Renal pelvis (tissue), 4 donors: ENCODE data around the gene ADD1. TPM values are rescaled to one million over a fixed set of nuclear protein-coding genes. Genes with fewer than 3 reads are reported as not detected.

Source experiments
- DNase-seq: peaks from one replicate; pipeline ENCODE4 v3.0.0-alpha.2; 2013
- polyA plus RNA-seq, 3 donors: library from polyadenylated mRNA; unstranded; fragments of 120-200 nt; gene quantifications; one replicate each; pipeline ENCODE4 v1.2.1, GENCODE V29; 2013; ENCODE audit not compliant: insufficient read length in 3 of 3

Gene ADD1
- polyA plus RNA-seq, 3 donors, result 261 to 290 (median 281) TPM

DNA sequence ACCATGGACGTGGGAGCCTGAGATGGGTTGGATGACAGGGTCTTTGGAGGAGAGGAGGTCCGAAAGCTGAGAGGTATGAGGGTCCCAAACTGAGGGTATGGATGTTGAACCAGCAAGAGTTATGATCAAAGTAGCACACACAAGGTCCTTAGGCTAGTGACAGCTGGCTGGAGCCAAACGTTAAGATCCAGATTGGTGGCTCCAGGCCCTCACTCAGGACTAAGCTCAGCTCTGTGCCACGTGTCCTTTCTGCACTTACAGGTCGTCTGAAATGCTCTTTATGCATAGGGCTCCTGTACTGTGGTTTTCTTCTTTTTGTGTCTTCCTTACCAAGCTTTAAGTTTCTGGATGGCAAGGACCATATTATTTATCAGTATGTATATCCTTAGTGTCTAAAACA lies 35.4 kb downstream of the ADD1 start:
- DNase-seq, result no peak

- DNase-seq, result no peak
These were observed 37.8 kb downstream of the ADD1 start for GRCh38 chr4:2881431-2881830.

DNA sequence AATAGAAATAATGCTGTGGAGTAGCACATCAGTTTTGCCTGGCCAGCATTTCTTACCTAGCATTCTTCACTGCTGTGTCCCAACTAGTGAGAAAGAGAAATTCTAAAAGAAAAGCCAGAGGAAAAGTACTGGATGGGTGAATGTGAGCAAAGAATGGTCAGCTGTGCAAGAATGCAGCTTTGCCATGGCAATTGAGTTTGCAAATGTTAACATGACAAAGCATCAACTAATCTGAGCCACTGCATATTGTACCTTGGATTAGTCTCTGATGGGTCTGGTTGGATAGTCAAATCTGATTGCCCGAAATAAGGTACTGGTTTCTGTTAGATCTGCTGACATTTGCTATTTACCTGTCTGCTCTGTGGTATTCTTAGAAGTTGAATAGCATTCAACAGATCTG lies 38.7 kb downstream of the ADD1 start:
- DNase-seq, result no peak

GRCh38 chr4:2886161-2886560 lies 42.5 kb downstream of the ADD1 start:
- no peak for DNase-seq

GRCh38 chr4:2886622-2887021 lies 43.0 kb downstream of the ADD1 start:
- no peak for DNase-seq

GRCh38 chr4:2887343-2887742 lies 43.7 kb downstream of the ADD1 start:
- no peak for DNase-seq

DNA sequence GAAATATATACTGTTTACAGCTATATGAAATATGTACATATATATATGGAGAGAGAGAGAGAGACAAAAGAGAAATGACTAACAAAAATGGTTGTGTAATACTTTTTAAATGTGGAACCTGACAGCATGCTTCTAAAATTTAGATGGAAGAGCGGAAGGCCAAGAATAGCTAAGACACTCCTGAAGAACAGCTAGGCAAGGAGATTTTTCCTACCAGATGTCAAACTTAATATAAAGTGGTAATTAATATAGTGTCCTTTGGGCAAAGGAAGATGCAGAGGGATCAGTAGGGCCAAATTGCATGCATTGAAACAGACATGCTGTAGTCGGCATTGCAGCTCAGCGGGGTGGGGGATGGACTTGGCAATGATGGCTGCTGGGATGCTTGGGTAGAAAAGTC lies 45.2 kb downstream of the ADD1 start:
- DNase-seq, result no peak

DNA sequence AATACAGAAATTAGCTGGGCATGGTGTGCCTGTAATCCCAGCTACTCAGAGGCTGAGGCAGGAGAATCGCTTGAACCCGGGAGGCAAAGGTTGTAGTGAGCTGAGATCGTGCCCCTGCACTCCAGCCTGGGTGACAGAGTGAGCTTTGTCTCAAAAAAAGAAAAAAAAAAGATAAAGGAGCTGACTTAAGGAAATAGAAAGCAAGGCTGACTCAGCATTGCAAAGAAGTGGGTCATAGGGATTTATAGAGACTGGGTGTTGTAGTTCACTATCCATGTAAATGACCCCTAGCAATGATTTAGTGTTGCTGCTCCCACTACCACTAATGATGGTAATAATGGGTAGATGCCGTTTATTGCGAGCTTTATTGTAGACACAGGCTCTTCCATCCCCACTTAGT lies 47.6 kb downstream of the ADD1 start:
- no peak for DNase-seq

DNA sequence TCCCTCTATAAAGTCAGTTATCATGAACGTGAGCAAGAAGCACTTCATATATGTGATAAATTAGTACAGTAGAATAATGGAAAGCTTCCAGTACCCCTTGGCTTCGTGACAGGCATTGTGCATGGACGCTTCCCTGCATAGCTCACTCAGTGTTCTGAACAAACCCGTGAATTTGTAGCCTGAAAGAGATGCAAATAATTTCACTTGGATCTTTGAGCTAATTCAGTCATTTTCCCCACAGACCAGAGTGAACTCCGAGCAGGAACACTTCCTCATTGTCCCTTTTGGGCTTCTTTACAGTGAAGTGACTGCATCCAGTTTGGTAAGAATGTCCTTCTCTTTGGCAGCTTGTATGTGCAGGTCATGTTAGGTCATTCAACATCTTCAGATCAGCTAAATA lies 50.1 kb downstream of the ADD1 start:
- DNase-seq, result no peak

DNA sequence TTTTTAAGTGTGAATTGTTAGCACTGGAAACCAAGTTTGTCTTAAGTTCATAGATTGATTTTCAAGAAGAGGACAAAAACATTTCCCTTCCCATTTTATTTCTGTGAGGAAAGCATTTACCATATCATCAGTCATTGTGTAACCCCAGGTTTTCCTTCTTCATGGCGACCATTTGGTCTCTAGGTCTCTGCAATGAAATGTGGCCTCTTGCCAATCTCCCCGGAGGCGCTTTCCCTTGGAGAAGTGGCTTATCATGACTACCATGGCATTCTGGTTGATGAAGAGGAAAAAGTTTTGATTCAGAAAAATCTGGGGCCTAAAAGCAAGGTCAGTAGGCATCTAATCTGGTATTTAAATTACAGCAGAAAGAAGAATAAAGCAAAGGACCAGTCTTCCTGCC lies 54.4 kb downstream of the ADD1 start:
- no peak for DNase-seq

- DNase-seq, result no peak
These were observed 57.1 kb downstream of the ADD1 start for GRCh38 chr4:2900741-2901140.

DNA sequence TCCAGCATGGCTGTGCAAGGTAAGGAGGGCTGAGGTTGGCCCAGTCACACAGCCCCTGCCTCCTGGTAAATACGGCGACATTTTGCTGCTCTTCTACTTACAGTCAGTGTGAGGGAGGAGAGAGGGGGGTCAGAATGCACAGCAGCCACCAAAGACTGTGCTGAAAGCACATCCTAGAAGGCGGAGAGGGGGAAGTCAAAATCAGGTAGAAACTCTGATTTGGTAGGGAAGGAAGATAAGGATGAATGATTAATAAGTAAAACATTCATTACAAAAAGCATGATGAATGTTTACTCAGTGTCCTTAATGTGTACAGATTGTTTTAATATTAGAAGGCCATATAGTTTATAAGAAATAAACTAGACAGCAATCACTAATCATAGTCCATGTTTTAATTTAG lies 57.5 kb downstream of the ADD1 start:
- DNase-seq, result no peak

- no peak for DNase-seq
These were observed 58.5 kb downstream of the ADD1 start for GRCh38 chr4:2902126-2902525.

GRCh38 chr4:2905544-2905943 lies 61.9 kb downstream of the ADD1 start:
- no peak for DNase-seq

- DNase-seq, result no peak
These were observed 62.6 kb downstream of the ADD1 start for GRCh38 chr4:2906218-2906617.

- DNase-seq, result no peak
These were observed 63.6 kb downstream of the ADD1 start for GRCh38 chr4:2907226-2907625.

DNA sequence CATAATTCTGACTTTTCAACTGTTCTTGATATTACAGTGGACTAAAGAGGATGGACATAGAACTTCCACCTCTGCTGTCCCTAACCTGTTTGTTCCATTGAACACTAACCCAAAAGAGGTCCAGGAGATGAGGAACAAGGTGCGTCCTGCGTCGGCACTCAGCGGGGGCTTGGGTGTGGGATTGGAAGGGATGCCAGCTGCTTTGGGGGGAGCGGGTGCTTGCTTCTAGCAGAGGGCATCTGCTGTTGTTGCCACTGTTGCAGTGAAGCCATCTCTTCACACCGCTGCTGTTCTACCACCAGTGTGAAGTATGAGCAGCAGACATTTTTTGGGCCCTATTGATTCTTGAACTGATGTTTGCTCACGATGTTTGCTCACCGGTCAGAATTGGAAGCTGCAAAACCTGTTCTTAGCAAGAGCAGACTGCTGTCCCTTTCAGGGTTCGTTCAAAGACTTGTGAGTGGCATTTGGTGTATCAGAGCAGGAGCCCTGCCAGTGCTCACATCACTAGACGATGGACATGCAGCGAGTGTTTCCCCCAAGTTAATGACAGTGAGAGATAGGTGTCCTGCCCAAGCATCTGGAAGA lies 64.2 kb downstream of the ADD1 start:
- no peak for DNase-seq

- no peak for DNase-seq
These were observed 65.0 kb downstream of the ADD1 start for GRCh38 chr4:2908686-2909085.

GRCh38 chr4:2909583-2909982 lies 65.9 kb downstream of the ADD1 start:
- no peak for DNase-seq

- DNase-seq, result no peak
These were observed 66.8 kb downstream of the ADD1 start for GRCh38 chr4:2910409-2910808.

DNA sequence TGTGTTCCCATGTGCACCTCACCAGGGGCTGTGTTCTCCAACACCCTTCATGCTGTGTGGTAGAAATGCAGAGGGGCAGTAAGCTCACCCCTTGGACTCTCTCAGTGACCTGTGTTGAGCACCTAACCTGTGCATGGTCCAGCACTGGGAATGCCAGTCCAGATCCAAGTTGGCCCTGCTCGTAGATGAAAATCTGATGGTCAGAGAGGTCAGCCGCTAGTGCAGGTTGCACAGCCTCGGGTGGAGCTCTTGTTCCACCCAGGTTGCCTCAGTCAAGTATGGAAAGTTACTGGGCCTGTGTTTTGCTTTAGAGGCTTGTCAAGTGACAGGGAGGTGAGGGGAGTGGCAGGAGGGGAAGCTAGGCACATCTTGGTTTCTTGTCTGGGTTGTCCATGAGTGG lies 68.2 kb downstream of the ADD1 start:
- DNase-seq, result no peak

DNA sequence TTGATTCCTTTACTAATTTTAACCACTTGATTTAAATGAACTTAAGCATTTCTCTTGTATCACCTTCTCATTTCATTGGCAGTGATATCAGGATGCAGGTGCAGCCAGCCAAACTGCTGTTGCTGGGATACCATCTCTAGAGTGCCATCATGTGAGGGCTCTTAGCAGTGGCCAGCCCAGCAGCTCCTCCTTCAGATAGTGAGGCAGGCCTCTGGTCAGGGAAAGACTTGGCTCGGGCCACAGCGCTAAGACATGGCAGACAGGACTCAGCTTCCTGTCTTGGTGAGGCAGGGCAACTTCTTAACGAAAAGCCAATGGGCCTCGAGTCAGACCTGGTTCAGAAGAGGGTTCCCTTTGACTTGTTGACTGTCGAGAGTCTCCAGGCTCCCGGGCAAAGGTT lies 69.5 kb downstream of the ADD1 start:
- DNase-seq, result no peak

DNA sequence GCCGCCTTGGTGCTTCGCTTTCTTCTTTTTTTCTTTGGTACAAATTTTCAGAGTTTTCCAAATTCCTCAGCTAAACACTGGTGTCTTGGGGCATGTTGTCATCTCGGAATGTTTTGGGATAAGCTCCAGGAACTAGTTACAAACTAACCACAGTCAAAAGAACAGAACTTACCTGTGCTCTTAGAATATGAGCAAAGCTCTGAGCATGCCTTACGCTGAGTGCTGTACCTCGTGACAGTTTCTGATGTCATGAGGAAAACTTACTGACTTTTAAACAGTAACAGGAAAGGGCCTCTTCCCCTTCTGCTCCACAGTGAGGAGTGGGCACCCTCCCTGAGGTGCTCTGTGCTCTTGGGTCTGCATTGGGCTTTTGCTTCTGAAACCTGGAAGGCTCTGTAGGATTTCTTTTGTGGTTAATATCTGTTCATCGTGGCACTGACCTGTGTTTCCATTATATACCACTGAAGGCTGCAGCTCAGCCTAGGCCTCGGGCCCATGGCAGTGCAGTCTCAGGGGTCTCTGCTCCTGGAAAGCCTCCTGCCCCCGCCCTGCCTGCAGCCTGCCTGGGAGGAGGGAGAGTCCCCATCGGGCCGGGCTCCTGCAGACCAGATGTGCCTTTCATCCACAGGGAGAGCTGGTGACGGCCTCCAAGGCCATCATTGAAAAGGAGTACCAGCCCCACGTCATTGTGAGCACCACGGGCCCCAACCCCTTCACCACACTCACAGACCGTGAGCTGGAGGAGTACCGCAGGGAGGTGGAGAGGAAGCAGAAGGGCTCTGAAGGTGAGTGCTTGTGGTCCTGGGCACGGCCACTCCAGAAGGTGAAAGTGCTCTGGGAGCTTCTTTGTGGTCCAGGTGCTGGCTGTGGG lies 70.8 kb downstream of the ADD1 start:
- DNase-seq, result no peak

GRCh38 chr4:2915789-2916188 lies 72.1 kb downstream of the ADD1 start:
- no peak for DNase-seq
